GM21390 (cell line): Measurements from ENCODE around the gene SLC6A19.

ENCODE experiments used
- ATAC-seq: cut with Tn5 transposase; IDR thresholded peaks from one replicate; pipeline ENCODE4 v1.9.1; 2021; ENCODE audit not compliant: unreplicated experiment

The SLC6A19 gene

DNA sequence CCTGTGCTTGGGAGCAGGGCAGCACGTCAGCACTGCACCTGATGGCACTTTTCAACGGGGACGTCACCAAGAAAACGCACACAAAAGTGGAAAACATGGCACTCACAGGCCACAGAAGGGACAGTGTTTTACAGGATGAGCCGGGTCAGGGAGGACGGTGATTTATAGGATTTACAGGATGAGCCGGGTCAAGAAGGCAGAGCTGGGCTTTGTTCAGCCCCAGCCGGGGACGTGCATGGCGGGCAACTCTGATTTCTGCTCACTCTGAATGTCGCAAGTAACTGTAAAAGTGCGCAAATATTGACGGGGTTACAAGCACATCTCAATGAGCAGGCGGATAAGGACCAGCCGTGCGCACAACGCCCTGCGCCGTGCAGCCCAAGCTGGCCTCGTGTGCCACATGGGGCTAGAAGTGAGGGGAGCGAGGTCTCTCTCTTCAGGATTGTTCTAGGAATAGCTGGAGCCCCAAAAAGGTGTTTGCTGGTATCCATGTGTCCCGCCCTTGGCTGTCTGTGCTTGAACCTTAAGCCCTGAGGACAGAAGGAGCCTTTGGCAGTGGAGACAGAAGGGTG is 40.2 kb downstream of the SLC6A19 start:
- no peak for ATAC-seq

DNA sequence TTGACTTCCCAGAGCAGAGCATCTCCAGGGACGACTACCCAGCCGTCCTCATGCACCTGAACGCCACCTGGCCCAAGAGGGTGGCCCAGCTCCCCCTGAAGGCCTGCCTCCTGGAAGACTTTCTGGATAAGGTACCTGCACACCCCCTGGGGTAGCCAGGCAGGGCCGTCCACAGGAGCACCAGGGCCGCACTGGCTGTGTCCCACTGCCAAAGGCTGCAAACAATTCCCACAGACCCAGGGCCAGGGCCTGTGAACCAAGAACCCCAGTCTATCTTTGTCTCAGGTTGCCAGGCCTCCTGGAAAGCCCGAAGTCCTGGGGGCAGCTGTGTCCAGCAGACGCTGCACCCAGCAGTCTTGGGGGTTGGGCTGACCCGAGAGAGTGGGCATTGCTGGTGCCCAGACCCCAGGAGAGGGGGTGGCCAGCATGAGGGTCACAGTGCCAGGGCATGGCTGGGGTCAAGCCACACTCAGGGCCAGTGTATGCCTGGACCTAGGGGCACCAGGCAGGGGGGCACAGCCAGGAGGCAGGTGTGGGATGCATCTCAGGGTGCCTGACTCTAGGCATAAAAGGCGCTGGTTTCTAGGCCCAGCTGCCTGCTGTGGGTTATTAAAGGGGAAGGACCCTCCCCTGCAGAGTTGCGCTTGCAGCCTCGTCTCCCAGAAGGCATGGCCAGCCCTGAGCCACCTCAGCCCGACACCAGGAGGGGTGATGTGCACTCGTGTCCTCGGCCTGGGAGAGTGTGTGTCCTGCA is 41.5 kb downstream of the SLC6A19 start:
- ATAC-seq, result no peak

DNA sequence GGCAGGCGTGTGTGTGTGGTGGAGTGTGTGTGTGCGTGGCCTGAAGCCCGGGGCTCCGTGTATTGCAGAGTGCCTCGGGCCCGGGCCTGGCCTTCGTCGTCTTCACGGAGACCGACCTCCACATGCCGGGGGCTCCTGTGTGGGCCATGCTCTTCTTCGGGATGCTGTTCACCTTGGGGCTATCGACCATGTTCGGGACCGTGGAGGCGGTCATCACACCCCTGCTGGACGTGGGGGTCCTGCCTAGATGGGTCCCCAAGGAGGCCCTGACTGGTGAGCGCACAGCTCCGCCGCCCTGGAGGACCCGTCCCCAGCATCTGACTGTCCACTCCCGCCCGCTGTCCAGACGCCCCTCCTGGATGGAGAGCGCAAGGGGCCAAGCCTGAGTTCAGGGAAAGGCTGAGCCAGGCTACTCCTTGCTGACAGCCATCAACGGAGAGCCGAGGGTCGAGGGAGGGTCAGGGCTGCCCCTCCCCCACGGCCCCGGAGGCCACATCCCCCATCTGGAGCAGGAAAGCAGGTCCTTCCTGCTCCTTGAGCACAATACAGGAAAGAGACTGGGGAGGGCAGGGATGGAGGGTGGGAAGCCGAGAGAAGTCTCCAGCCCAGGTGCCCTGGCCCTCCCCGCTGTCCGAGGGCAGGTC is 42.2 kb downstream of the SLC6A19 start:
- ATAC-seq, result no peak

DNA sequence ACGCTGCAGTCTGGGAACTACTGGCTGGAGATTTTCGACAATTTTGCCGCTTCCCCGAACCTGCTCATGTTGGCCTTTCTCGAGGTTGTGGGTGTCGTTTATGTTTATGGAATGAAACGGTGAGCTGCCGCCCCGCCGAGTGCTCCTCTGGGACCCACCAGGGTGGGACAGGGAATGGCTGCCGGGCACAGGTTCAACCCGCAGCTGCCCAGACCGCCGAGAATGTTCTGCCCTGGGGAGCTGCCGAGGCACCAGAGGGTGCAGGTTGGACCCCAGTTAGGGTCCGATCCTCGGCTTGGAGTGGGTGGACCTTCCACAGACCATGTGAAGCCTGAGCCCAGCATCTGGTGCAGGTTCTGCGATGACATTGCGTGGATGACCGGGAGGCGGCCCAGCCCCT is 42.9 kb downstream of the SLC6A19 start:
- ATAC-seq, result no peak

DNA sequence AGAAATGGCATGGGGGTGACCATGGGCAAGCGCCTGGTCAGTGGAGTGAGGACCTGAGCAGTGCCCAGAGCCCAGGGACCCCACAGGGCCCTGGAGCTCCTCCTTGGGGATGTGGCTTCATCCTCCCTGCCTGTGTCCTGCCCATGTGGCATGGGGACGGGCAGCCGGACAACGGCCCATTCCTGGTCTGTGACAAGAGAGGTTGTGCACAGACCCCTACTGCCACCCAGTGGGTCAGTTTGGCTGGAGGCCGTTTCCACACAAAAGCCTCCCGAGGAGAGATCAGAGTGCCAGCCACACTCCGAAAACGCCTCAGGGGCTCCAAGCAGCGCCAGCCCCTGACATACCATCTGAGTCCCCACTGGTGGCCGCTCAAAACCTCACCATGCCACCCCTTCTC is 43.6 kb downstream of the SLC6A19 start:
- no peak for ATAC-seq

DNA sequence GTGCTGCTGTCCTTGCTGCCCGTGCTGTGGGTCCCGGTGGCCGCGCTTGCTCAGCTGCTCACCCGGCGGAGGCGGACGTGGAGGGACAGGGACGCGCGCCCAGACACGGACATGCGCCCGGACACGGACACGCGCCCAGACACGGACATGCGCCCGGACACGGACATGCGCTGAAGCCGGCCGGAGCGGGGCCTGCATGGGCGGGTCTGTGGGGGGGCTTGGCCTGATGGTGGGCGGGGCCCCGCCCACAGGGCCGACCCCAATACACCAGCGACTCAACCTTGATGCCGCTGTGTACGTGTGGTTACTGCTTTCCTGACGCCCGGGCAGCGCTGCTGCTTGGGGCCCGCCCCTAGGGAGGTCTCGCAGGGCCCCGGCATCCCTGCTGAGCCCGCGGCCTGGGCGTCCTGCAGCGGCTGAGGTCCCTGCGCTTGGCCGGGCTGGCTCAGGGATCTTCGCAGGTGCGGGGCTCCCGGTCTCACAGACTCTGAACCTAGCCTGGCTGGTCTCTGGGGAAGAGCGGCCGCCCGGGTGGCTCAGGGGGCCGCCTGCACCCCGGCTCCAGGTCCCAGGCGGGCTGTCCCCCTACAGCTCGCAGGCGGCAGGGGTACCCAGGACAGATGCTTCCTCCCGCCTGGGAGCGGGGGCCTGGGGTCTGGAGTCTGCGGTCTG is 44.6 kb downstream of the SLC6A19 start:
- ATAC-seq, result no peak

DNA sequence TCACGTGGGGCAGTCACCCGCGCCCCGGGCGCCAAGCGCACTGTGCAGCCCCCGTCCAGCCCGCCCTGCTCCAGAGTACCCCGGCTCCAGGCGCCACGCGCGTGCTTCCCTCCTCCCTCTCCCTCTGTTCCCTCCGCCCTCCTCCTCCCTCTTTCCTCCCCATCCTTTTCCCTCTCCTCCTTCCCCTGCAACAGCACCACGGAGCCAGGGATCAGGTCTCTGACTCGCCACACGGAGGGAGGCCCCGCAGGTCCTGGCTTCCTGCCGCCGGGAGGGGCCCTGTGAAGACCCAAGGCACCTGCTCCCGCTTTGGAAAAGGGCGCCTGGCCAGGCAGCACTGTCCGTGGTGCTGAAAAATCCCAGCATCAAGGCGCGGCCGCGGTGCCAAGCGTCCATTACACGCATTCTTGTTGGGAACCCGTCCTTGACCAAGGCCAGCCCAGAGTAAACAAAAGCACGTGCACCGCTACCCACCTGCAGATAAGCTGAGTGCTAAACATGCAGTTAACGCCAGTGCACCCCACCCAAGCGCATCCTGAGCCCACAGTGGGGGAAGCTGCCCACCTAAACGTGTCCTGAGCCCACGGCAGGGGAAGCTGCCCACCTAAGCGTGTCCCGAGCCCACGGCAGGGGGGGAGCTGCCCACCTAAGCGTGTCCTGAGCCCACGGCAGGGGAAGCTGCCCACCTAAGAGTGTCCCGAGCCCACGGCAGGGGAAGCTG is 45.5 kb downstream of the SLC6A19 start:
- ATAC-seq, result no peak

DNA sequence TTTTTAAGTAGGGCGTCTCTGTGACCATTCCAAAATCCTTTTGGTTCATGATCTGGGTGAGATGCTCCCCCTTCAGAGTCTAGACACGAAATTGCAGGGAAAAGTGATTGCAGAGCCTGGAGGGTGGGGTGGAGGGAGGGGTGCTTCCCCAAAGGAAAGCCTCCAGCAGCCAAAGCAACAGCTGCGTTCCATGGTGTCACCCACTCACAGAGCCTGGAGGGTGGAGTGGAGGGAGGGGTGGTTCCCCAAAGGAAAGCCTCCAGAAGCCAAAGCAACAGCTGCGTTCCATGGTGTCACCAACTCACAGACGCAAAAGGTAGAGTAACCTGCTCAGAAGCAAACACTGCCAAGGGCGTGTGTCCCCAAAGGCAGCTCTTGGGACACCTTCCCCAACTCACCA is 46.4 kb downstream of the SLC6A19 start:
- ATAC-seq, result no peak

DNA sequence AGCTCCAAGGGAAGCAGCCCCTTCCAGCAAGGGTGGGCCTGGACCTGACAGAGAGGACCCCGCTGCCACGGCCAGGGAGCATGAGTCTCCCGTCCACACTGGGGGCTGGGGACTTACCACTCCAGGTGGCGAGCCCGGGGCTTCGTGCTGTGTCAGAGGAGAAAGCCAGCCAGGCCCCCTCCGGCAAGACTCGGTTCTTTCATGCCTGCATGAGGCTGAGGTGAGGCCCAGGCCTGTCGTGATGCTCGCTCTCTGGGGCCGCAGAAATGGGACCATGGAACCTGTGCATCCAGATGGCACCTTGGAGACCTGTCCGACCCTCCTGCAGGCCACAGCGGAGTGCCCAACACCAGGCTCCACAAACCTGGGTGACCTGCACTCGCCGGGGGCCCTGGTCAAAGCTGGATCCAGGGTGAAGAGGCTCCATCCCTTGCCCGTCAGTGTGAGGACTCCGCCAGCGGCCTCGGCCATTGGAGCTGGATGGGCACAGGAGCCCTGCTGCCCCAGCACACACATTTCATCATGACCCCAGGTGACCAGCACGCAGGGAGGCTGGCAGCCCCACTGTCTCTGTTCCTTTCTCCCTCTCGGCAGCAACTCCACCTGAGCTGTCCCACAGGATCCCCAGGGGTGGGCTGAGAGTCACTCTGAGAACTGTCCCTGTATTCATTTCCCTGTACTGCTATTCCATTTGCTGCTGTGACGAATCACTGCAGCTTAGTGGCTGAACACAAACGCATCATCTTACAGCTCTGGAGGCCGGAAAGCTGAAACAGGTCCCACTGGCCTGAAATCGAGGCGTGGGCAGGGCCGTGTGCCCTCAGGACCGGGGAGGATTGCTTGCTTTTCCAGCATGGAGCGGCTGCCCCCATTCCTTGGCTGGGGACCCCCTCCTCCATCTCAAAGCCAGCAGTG is 48.2 kb downstream of the SLC6A19 start:
- no peak for ATAC-seq

DNA sequence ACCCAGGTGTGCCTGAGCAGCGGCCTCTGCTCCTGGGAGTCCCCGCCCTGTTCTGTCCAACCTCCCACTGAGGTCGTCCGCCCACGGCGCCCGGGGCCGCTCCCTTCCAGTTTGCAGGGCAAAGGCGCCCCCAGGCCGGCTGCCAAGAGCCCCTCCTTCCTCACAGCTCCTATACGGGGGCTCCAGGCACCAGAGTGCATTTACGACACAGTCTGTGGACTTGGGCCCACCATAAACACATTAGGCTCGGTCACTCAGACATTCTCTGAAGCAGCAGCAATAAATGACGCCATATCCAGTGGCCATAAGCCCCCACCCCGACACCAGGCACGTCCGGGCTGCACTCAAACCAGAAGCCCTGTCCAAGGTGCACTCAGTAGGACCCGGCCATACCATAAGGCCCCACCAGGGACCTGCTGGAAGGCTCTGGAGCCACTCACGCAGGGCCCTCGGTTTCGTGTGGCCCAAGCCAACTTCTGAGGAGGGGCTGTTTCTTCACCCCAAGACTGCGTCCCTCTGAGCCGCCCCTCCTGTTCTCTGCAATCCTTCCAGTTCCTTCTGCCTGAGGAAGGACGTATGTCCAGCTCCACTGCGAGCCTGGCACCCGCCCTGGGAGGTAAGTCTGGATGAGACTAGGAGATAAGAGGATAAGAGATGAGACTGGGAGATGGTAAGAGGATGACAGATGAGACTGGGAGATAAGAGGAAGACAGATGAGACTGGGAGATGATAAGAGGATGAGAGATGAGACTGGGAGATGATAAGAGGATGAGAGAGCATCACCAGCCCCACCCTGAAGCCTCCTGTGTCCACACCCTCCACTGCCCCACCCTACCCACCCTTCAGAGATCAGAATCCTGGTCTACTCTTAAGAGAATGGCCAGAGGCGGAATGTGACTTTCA is 50.5 kb downstream of the SLC6A19 start:
- no peak for ATAC-seq

DNA sequence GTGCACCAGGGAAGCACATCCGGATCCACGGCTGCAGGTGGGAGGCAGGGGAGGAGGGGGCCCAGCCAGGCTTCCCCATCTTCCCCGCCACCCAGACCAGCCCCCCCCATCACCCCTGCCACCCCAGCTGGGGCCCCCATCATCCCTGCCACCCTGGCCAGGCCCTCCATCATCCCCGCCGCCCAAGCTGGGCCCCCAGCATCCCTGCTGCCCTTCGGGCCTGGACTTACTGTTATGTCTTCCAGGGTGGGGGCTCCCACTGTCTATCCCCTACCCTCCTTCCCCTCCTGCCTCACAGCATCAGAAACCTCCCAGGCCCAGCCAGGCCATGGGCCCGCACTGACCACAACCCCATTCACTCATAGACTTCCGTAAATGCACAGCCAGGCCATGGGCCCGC is 51.3 kb downstream of the SLC6A19 start:
- ATAC-seq, result no peak

DNA sequence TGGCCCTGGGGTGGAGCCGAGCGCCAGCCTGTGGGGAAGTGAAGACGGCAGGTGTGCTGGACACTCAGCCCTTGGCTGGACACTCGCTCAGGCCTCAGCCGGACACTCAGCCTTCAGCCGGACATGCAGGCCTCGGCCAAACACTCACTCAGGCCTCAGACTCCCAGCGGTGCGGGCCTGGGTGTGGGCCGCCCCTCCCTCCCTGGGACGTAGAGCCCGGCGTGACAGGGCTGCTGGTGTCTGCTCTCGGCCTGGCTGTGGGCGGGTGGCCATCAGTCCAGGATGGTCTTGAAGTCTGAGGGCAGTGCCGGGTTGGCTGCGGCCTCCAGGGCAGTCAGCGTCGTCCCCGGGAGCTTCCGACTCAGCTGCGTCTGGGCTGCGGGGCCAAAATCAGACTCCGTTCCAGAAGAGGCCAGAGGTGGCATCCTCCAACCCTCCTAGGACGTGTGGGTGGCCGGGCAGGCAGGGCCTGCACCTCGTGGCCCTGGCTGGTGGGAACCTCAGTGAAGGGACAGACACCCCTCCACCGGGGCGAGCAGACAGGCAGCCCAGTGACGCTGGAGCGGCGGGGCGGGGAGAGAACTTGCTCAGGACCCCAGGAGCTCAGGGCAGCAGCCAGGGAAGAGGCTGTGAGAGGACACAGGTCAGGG is 52.2 kb downstream of the SLC6A19 start:
- no peak for ATAC-seq

DNA sequence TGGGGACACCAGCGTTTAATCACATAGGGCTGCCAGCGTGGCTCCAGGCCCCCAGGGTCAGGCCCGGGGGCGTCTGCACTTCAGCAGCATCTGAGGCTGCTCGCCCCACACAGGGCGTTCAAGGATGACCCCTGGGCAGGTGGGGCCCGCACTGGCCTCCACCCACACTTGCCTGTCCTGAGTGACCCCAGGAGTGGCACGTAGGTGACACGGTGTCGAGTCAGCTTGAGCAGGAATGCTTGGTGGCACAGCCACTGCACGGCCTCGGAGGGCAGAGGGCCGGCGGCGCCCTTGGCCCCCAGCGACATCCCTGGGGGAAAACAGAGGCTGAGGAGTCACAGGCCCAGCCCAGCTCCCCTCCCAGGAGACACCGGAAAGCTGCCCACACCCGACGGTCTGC is 52.8 kb downstream of the SLC6A19 start:
- no peak for ATAC-seq

DNA sequence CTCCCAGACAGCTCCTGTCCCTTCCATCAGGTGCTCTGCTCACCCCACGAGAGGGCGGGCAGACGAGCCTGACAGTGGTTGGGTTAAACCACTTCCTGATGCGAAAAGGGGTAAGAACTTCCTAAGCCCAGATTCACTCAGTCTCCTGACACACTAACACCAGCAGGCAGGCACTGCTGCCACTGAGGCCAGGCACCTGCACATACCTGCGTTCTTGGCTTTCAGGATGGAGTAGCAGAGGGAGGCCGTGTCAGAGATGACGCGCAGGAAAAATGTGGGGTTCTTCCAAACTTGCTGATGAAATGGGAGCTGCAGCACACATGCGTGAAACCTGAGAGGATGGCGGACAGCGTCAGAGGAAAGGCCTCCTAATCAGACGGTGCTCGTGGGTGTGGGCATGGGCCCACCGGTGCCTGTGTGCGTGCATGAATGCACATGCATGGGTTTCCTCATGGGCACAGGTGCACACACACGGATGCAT is 53.7 kb downstream of the SLC6A19 start:
- ATAC-seq, result no peak

DNA sequence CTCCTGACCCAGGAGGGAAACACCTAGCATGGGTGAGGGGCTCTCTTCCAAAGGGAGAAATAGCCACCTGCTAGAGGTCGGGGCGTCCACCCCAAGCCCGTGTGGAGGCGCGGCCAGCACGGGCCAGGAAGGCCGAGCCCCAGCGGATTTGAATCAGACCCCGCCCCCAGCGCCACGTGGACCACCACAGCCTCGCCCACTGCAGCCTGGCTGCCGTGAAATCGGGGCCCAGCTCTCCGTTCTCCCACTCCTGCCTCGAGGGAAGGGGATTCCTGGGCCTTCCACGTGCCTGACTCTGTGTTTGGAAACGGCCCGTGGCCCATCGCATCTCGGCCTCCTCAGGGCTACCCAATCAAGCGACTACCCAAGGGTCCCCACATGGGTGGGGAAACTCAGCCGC is 55.4 kb downstream of the SLC6A19 start:
- ATAC-seq, result no peak

DNA sequence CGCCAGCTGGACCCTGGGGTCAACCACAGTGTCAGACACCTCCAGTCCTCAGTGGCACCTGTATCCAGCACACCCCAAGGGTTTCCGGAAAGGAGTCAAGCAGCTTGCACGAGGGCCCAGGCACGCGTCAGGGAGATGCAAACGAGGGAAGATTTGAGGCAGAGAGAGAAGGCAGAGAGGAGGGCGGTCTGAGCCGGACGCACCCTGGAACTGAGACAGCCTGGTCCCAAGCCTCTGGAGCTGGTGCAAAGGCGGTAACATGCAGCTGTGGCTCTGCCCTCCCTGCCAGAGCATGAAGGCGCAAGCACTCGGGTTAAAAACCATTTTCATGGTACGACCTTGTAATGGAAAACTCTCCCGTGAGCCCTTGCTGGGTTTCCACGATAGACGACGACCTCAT is 56.0 kb downstream of the SLC6A19 start:
- no peak for ATAC-seq

DNA sequence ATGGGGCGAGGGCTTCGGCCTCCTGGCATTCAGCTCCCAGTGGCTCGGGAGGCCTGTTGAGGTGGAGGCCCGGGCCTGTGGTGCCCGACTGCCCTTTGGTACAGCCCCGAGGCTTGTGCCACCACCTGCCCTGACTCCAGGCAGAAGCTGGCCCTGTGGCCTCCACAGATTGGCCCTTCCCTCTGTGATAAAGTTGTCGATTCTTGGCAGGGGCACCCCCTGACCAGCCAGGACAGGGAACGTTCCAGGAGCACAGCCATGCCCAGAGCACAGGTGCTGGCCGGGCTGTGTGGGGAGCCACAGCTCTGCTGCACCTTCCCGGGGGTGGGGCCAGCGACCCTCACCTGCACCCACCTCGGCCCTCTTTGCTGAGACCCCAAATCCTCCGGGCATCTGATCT is 56.4 kb downstream of the SLC6A19 start:
- ATAC-seq, result no peak

DNA sequence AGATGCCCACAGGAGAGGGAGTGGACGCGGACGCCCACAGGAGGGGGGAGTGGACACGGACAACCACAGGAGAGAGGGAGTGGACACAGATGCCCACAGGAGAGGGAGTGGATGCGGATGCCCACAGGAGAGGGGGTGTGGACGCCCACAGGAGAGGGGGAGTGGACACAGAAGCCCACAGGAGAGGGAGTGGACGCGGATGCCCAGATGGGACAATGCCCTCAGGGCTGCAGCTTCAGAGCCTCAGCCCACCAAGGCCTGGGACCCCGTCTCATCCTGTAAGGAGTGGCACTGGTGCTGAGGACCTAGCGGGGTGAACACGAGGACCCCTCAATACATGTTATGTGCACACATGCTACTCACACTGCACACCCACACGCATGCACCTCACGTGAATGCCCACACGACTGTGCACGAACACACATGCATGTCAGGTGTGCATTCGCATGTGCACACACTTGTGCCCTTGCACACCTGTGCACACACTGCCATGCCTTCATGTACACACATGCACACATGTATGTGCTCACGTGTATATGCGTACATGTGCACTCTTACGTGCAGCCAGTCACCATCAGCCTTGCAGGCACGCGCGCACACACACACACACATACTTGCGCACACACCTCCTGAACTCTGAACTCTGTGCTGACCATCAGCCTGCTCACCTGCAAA is 58.5 kb downstream of the SLC6A19 start:
- ATAC-seq, result no peak
